ENCODE results near the gene TCHH. TPM values are rescaled to one million over a fixed set of nuclear protein-coding genes. Genes with fewer than 3 reads are reported as not detected.
A peak's percentile ranks its signal among the peaks of the same experiment; 100 is the strongest.
"Not testable (repeated sequence)": the region's sequence is repeated elsewhere in the genome, so short reads cannot be mapped to it uniquely, and the experiment has no call there.

Gene TCHH
- total RNA-seq, 1 donor, result under 0.01 TPM

DNA sequence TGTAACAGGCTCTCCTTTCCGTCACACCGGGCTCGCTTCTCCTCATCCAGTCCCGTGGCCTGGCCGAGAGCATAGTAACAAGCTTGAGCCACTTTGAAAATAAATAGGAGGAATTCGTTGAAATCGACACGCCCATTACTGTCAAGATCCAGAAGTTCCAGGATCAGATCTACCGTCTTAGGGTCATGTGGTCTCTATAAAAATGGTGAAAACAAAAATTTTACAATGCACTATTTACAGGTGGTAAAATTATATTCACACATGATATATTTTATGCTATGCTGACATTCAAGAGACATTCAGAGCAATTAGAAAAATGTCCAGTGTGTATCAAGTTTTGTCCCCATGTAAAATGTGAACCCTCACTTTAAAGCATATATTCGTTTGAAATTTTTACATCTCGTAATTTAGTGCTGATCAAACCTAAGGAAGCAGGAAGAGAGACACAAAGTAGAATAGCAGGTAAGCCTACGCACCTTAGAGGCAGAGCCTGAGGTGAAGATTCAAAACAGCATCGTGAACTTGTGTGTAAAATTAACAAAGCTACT lies 2.3 kb downstream of the TCHH start:
- DNase-seq (ENCODE audit: low read depth in 2 of 3, low spot score in 2 of 3), result no peak

DNA sequence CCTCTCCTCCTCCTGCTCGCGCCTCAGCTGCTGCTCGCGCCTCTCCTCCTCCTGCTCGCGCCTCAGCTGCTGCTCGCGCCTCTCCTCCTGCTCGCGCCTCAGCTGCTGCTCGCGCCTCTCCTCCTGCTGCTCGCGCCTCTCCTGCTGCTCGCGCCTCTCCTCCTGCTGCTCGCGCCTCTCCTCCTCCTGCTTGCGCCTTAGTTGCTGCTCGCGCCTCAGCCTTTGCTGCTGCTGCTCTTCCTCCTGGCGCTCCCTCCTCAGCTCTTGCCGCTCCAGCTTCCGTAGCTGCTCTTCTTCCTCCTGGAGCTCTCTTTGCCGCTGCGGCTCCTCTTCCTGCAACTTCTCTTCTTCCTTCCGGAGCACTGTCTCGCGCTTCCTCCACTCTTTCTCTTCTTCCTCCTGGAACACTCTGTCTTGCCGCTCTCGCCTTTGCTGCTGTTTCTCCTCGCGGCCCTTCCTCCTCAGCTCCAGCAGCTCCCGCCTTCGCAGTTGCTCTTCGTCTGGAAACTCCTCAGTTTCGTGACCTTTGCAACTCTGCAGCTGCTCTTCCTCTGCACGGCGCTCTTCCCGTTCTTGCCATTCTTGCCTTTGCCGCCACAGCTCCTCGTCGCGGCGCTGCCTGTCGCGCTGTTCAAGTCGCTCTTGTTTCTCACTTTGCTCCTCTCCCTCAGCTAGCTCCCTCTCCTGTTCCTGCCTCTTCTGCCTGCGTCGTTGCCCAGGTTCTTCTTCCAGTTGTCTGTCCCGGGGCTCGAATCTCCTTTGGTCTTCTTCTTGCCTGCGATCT lies 3.0 kb downstream of the TCHH start:
- DNase-seq (ENCODE audit: low read depth in 2 of 3, low spot score in 2 of 3), result peak in 1 of 3 donors; percentile 43

DNA sequence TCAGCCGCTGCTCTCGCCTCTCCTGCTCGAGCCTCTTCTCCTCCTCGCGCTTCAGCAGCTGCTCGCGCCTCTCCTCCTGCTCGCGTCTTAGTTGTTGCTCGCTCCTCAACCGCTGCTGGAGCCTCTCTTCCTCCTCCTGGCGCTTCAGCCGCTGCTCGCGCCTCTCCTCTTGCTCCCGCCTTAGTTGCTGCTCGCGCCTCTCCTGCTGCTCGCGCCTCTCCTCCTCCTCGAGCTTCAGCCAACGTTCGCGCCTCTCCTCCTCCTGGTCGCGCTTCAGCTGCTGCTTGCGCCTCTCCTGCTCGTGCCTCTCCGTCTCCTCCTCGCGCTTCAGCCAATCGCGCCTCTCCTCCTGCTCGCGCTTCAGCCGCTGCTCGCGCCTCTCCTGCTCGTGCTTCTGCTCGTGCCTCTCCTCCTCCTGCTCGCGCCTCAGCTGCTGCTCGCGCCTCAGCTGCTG lies 3.7 kb downstream of the TCHH start:
- peak in 1 of 3 donors; percentile 34 for DNase-seq (ENCODE audit: low read depth in 2 of 3, low spot score in 2 of 3)

DNA sequence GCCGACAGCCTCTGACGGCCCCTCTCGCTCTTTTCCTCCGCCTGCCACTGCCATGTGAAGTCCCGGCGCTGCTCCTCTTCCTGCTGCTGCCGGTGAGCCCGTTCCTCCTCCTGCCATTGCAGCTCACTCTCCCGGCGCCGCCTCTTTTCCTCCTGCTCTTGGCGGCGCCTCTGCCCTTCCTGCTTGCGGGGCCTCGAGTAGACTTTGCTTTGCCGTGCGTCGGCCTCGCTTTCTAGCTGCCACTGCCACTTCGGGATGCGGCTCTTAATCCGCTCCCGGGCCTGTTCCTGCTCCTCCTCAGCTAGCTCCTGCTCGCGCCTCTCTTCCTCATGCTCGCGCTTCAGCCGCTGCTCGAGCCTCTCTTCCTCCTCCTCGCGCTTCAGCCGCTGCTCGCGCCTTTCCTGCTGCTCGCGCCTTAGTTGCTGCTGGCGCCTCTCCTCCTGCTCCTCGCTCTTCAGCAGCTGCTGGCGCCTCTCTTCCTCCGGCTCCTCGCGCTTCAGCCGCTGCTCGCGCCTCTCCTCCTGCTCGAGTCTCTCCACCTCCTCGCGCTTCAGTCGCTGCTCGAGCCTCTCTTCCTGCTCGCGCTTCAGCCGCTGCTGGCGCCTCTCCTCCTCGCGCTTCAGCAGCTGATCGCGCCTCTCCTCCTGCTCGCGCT lies 4.3 kb downstream of the TCHH start:
- DNase-seq (ENCODE audit: low read depth in 2 of 3, low spot score in 2 of 3), result peak in 1 of 3 donors; percentile 40

DNA sequence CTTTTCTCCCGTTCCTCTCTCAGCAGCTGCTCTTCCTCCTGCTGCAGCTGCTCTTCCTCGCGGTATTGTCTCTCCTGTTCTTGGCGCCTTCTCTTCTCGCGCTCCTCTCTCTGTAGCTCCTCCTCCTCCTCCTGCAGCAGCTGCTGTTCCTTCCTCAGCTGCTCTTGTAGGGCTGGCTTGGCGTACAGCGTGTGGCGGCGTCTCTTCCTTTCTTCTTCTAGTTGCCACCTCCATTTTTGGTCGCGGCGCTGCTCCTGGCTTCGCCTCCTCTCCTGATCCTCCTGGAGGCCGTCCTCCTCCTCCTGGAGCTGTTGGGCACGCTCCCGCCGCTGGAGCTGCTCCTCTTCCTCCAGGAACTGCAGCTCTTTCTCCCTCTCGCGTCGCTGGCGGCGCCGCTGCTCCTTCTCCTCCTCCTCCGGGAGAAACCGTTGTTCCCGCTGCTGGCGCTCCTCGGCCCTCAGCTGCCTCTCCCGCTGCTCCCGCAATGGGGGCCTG lies 4.8 kb downstream of the TCHH start:
- peak in 1 of 3 donors; percentile 52 for DNase-seq (ENCODE audit: low read depth in 2 of 3, low spot score in 2 of 3)

DNA sequence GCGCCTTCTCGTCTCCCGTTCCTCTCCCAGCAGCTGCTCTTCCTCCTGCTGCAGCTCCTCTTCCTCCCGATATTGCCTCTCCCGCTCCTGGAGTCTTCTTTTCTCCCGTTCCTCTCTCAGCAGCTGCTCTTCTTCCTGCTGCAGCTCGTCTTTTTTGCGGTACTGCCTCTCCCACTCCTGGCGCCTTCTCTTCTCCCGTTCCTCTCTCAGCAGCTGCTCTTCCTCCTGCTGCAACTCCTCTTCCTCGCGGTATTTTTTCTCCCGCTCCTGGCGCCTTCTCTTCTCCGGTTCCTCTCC lies 5.3 kb downstream of the TCHH start:
- DNase-seq (ENCODE audit: low read depth in 2 of 3, low spot score in 2 of 3), result no peak

DNA sequence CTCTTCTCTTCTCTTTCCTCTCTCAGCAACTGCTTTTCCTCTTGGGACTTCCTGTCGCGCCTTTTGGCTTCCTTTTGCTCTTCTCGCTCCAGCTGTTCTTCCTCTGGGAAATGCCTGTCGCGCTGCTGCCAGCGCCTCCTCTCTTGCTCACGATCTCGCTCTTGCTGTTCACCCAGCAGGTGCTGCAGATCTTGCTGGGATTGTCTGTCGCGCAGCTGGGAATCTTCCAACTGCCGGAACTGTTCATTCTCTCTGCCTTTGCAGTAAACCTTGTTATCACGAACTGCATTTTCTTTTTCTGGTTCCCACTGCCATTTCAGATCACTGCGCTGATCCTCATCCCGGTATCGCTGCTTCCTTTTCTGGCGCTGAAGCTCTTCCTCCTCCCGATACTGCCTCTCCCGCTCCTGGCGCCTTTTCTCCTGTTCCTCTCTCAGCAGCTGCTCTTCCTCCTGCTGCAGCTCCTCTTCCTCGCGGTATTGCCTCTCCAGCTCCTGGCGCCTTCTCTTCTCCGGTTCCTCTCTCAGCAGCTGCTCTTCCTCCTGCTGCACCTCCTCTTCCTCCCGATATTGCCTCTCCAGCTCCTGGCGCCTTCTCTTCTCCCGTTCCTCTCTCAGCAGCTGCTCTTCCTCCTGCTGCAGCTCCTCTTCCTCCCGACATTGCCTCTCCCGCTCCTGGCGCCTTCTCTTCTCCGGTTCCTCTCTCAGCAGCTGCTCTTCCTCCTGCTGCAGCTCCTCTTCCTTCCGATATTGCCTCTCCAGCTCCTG lies 5.8 kb downstream of the TCHH start:
- no peak for DNase-seq (ENCODE audit: low read depth in 2 of 3, low spot score in 2 of 3)

DNA sequence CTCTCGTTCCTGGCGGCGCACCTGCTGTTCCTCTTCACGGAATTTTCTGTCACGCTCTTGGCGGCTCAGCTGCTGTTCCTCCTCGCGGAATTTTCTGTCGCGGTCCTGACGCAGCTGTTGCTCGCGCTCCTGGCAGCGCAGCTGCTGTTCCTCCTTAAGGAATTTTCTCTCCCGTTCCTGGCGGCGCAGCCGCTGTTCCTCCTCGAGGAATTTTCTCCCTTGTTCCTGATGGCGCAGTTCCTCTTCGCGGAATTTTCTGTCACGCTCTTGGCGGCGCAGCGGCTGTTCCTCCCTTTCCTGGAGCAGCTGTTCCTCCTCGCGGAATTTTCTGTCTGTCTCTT lies 6.4 kb downstream of the TCHH start:
- no peak for DNase-seq (ENCODE audit: low read depth in 2 of 3, low spot score in 2 of 3)

DNA sequence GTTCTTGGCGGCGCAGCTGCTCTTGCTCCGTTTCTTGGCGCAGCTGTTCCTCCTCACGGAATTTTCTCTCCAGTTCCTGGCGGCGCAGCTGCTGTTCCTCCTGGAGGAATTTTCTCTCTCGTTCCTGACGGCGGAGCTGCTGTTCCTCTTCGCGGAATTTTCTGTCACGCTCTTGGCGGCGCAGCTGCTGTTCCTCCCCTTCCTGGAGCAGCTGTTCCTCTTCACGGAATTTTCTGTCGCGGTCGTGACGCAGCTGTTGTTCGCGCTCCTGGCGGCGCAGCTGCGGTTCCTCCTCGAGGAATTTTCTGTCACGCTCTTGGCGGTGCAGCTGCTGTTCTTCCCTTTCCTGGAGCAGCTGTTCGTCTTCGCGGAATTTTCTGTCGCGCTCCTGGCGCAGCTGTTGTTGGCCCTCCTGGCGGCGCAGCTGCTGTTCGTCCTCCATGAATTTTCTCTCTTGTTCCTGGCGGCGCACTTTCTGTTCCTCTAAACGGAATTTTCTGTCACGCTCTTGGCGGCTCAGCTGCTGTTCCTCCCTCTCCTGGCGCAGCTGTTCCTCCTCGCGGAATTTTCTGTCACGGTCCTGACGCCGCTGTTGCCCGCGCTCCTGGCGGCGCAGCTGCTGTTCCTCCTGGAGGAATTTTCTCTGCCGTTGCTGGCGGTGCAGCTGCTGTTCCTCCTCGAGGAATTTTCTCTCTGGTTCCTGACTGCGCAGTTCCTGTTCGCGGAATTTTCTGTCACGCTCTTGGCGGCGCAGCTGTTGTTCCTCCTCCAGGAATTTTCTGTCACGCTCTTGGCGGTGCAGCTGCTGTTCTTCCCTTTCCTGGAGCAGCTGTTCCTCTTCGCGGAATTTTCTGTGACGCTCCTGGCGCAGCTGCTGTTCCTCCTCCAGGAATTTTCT lies 7.0 kb downstream of the TCHH start:
- DNase-seq (ENCODE audit: low read depth in 2 of 3, low spot score in 2 of 3), result no peak

DNA sequence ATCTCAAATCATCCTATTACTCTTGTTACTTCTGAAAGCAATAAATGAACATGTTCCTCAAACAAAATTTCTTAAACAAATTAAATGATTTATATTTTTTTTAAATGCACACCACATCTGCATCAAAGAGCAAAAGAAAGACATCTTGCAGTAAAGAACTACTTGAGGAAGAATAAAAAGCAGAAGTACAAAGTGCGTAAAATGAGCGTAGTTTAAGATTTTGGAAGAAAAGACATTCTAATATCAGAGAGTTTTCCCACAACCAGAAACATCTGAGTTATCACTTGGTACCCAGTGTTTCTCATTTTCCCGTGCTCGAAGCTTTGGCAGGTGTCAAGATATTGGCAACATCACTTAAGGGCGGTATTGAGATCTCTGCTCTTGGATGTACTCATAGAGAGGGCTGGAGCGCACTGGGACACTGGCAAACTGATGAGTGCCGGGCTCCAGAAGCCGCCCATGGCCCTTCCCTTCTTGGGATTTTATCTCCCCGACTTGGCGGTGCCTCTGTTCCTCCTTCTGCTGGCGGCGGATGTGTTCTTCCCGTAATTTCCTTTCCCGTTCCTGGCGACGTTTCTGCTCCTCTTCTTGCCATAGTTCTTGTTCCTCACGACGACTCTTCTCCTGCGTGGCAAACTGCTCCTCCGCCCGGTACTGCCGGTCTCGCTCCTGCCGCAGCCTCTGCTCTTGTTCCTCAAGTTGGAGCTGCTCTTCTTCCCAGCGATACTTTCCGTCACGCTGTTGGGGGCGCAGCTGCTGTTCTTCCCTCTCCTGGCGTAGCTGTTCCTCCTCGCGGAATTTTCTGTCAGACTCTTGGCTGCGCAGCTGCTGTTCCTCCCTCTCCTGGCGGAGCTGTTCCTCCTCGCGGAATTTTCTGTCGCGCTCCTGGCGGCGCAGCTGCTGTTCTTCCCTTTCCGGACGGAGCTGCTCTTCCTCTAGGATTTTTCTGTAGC lies 7.9 kb downstream of the TCHH start:
- DNase-seq (ENCODE audit: low read depth in 2 of 3, low spot score in 2 of 3), result peak in 1 of 3 donors; percentile 31

DNA sequence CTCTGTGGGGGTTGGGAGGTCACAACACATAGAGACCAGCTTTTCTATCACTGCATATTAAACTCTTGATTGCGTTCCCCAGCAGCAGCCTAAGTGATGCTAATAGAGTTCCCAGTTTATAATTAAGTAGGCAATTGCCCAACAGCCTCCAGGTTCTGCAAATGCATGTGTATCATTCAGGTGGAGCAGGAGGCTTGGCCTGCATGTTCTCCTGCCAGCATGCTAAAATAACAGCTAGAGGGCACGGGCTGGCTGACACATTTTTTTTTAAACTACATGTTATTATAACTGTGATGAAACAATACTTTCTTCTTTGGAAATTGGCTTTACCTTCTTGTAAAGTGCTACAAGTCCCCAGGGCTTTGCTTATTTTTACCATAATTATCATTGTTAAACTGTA lies 10.4 kb downstream of the TCHH start:
- no peak for DNase-seq (ENCODE audit: low read depth in 2 of 3, low spot score in 2 of 3)

DNA sequence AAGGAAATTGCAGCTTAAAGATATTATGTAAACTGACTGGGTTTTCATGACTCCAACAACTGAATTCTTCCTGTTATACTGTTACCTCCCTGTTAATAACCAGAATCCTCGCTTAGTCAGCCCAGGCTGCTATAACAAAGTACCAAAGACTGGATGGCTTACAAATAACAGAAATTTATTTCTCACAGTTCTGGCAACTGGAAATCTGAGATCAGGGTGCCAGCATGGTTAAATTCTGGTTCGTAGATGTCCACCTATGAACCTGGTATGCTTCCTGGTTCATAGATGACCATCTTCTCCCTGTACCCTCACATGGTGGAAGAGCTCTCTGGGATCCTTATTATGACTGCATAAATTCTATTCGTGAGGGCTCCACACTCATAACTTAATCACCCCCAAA lies 18.3 kb downstream of the TCHH start:
- no peak for DNase-seq (ENCODE audit: low read depth in 2 of 3, low spot score in 2 of 3)

DNA sequence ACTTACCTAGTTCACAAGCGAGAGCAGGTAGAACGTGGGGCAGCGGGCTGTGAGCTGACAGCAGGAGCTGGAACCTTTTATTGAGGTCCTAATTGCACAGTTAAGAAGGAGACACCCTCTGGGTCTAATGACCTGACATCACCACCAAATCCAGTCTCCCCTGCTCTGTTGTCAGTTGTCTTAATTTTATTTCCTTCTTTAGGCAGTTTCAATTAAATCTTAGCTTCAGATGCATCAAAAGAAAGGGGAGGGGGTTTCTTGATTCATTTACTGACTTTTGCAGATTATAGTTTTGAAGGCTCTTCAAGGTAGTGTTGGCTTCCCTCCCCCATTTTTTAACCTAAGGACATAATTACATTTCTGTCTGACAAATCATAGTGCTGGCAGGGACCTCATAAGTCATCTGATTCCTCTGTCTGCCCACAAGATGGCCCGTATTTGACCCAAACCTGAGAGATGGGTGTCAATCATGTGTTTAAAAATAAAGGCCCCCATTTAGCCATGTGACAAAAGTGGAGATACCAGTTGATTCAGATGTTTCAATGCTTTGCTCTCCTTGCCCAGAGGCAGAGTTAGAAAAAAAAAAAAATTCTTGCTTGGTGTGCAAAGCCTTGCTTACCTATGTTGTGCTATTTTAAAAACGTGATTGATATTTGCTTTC lies 26.1 kb downstream of the TCHH start, which contains the start of gene TCHHL1:
Gene TCHHL1, minus strand, starts transcription at position 51 of the 661 bp plus-strand sequence. CDS start 921 bp downstream, outside the sequence.
- DNase-seq (ENCODE audit: low read depth in 2 of 3, low spot score in 2 of 3), result no peak

DNA sequence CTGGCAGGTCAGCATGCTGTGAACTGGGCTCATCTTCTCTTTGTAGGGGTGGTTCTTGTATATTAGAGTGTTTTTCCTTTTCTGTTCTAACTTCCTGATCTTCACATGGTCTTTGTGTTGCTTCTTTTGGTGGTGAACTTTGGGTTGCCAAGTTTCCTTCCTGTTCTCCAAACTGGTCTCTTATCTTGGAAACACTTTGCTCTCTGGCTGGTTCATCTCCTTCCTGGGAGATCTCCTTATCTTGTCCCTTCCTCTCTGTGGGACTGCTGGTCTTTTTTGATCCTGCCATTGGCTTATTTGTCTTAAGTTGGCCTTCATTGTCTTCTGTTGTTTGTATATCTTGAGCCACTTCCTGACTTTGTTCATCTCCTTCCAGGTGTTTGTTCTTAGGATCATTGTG lies 28.5 kb downstream of the TCHH start:
- DNase-seq (ENCODE audit: low read depth in 2 of 3, low spot score in 2 of 3), result no peak

DNA sequence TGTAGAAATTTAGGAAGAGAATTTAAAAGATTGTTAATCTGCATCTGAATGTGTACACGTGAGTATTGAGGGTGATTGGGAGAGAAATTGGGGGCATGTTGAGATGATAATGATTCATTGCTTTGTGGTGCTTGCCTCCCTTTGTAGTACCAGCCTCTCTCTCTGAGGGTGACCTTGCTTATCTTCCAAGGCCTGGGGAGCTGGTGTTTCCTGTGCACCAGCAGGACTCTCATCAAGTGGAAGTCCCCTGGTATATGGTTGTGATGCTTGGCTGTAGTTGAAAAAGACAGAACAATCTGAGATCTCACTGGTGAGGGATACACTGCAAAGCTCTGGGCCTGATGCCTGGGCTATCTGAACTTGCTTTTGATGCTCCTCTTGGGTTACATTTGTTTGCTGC lies 30.4 kb downstream of the TCHH start:
- DNase-seq (ENCODE audit: low read depth in 2 of 3, low spot score in 2 of 3), result peak in 2 of 3 donors; percentile 44 to 66

DNA sequence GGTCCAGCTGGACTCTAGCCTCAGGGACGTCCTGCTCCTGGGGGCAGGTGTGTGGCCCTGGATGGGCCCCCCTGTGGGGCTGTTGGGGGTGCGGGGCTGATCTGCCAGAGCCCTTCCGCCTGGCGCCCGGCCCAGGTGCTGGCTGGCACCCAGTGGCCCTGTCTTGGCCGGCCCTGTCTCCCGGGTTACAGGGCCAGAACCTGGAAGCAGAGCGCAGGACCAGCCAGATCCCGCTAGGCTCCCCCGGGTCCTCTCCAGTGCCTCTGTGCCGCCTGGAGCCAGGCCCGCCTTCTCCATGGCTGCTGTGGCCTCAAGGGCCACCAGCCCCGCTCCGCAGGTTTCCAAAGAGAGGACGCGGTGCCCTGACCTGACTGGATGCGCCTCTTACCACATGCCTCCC lies 34.2 kb downstream of the TCHH start:
- not testable (repeated sequence) for DNase-seq (ENCODE audit: low read depth in 2 of 3, low spot score in 2 of 3)

DNA sequence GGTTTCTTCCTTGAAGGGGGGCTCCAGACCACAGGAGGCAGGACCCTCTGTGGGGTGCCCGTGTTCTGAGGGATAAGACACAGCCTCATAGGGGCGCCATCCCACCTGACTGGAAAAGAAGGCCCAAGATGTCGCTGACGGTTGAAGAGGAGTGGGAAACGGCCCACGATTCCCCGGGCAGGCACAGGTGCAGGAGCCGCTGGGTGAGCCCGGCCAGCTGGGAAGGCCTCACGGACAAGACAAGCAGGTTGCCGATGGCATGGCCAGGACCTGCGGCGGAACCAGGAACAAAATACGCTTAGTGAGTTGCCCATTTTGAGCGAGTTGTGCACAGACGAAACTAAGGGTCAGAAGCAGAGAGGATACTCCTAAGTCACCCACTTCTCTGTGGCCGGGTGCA lies 34.8 kb downstream of the TCHH start:
- DNase-seq (ENCODE audit: low read depth in 2 of 3, low spot score in 2 of 3), result not testable (repeated sequence)

DNA sequence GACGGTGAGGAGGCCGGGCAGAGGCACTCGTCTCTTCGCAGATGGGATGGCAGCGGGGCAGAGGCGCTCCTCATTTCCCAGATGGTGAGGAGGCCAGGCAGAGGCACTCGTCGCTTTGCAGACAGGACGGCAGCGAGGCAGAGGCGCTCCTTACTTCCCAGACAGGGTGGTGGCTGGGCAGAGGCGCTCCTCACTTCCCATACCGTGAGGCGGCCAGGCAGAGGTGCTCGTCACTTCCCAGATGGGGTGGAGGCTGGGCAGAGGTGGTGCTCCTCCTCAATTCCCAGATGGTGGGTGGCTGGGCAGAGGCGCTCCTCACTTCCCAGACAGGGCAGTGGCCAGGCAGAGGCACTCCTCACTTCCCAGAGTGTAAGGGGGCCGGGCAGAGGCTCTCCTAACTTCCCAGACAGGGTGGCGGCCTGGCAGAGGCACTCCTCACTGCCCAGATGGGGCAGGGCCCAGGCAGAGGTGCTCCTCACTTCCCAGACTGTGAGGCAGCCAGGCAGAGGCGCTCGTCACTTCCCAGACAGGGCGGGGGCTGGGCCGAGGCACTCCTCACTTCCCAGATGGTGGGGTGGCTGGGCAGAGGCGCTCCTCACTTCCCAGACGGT lies 36.3 kb downstream of the TCHH start:
- no peak for DNase-seq (ENCODE audit: low read depth in 2 of 3, low spot score in 2 of 3)

Data from hematopoietic multipotent progenitor cell (in vitro differentiated cells).